B cell (primary cell): ENCODE data around the gene UNC119. TPM values are rescaled to one million over a fixed set of nuclear protein-coding genes. Genes with fewer than 3 reads are reported as not detected.

Source experiments
- ATAC-seq: fragments of 200-7000 bp; cut with Tn5 transposase; one replicate; pipeline ENCODE4 v1.10.0; 2021; ENCODE audit warnings: low read depth, mild to moderate bottlenecking, moderate number of reproducible peaks, moderate library complexity
- CTCF ChIA-PET: fragments of 350-600 bp; sonication (Branson Sonifier 250); formaldehyde crosslinking; loops from one replicate; lab custom pipeline; 2021; ENCODE audit warnings: antibody characterized with exemption, inconsistent platforms; lab: Charles Lee
- POLR2A ChIA-PET: fragments of 350-600 bp; sonication (Branson Sonifier 250); formaldehyde crosslinking; loops from one replicate; lab custom pipeline; 2021; ENCODE audit warnings: antibody characterized with exemption; lab: Charles Lee
- DNase-seq: peaks from one replicate; pipeline ENCODE4 v3.0.0; 2013
- H2AFZ ChIP-seq: 2 replicates; pipeline ENCODE4 v1.6.1; 2012; ENCODE audit warnings: mild to moderate bottlenecking, low read depth, low read length; ENCODE audit not compliant: insufficient read depth, poor library complexity, severe bottlenecking
- H3K27ac ChIP-seq, 2 donors: 1 replicate in 1 of 2; 2 replicates in 1 of 2; pipeline ENCODE4 v1.5.1; 2012 to 2013; ENCODE audit warnings: low read length in 2 of 2, mild to moderate bottlenecking in 2 of 2, moderate library complexity in 1 of 2
- H3K27me3 ChIP-seq, 4 experiments: fragments of 200-600 bp in 1 of 4; sonication (generic) in 1 of 4; replicated peaks in 1 of 4; 1 replicate in 2 of 4; 2 replicates in 2 of 4; pipeline versions ENCODE4 v1.6.1 to v1.7.0; 2013 to 2016; ENCODE audit warnings: low read length in 3 of 4, mild to moderate bottlenecking in 2 of 4, mixed read lengths in 1 of 4, moderate library complexity in 1 of 4; ENCODE audit not compliant: insufficient read depth in 4 of 4, control insufficient read depth in 3 of 4; ENCODE audit errors: control extremely low read depth in 1 of 4
- H3K36me3 ChIP-seq, 2 experiments: replicated peaks in 1 of 2; 1 replicate in 1 of 2; 2 replicates in 1 of 2; pipeline versions ENCODE4 v1.6.1 to v1.7.1; 2013; ENCODE audit warnings: low read length in 1 of 2; ENCODE audit not compliant: insufficient read depth in 2 of 2, control insufficient read depth in 1 of 2; ENCODE audit errors: control extremely low read depth in 1 of 2, extremely low read depth in 1 of 2
- H3K4me1 ChIP-seq, 2 donors: fragments of 200-600 bp in 1 of 2; sonication (generic) in 1 of 2; 1 replicate in 1 of 2; 2 replicates in 1 of 2; pipeline versions ENCODE4 v1.5.1 to v1.6.1; 2013 to 2017; ENCODE audit warnings: low read length in 2 of 2; ENCODE audit not compliant: control insufficient read depth in 2 of 2, insufficient read depth in 2 of 2
- H3K4me2 ChIP-seq: replicated peaks from 2 replicates; pipeline ENCODE3; 2012; ENCODE audit warnings: mild to moderate bottlenecking, low read depth, low read length; ENCODE audit not compliant: poor library complexity, severe bottlenecking
- H3K4me3 ChIP-seq, 5 experiments: fragments of 200-600 bp in 1 of 5; sonication (generic) in 1 of 5; 1 replicate in 3 of 5; 2 replicates in 2 of 5; pipeline versions ENCODE4 v1.5.1 to v1.7.0; 2011 to 2016; ENCODE audit warnings: low read length in 4 of 5, mild to moderate bottlenecking in 4 of 5, low read depth in 2 of 5, control low read depth in 1 of 5, moderate library complexity in 1 of 5; ENCODE audit not compliant: insufficient read depth in 1 of 5; ENCODE audit errors: control extremely low read depth in 1 of 5, extremely low read depth in 1 of 5
- H3K79me2 ChIP-seq: fragments of 200-600 bp; sonication (generic); one replicate; pipeline ENCODE4 v1.6.0; 2016; ENCODE audit warnings: low read length; ENCODE audit not compliant: control insufficient read depth, insufficient read depth
- H3K9ac ChIP-seq: fragments of 200-600 bp; sonication (generic); 2 replicates; pipeline ENCODE4 v1.6.1; 2017; ENCODE audit warnings: mild to moderate bottlenecking, low read length, moderate library complexity
- H3K9me3 ChIP-seq, 3 donors: one replicate each; pipeline versions ENCODE4 v1.6.1 to v1.7.1; 2013; ENCODE audit warnings: low read length in 2 of 3; ENCODE audit not compliant: control insufficient read depth in 2 of 3, insufficient read depth in 1 of 3; ENCODE audit errors: control extremely low read depth in 1 of 3
- H4K20me1 ChIP-seq: 2 replicates; pipeline ENCODE4 v1.6.0; 2012; ENCODE audit warnings: mild to moderate bottlenecking, low read length; ENCODE audit not compliant: insufficient read depth, control insufficient read depth, poor library complexity, severe bottlenecking
- H3K27ac Mint-ChIP-seq: one replicate; pipeline ENCODE4 v1.8.0; 2021; ENCODE audit warnings: mixed read lengths
- H3K27me3 Mint-ChIP-seq: one replicate; pipeline ENCODE4 v1.8.0; 2021; ENCODE audit warnings: mixed read lengths
- H3K4me1 Mint-ChIP-seq: one replicate; pipeline ENCODE4 v1.8.0; 2021; ENCODE audit warnings: mixed read lengths
- H3K4me3 Mint-ChIP-seq: one replicate; pipeline ENCODE4 v1.8.0; 2021; ENCODE audit warnings: mixed read lengths
- H3K9me3 Mint-ChIP-seq: one replicate; pipeline ENCODE4 v1.8.0; 2022; ENCODE audit warnings: mixed read lengths; ENCODE audit not compliant: insufficient read depth
- CTCF ChIP-seq: fragments of 200-600 bp; IDR thresholded peaks from one replicate; pipeline ENCODE4 v1.8.0; 2022; ENCODE audit warnings: antibody characterized with exemption, mild to moderate bottlenecking
- EZH2 ChIP-seq: IDR thresholded peaks from 2 replicates; pipeline ENCODE4 v1.6.1; 2012; ENCODE audit warnings: borderline replicate concordance, low read depth, mild to moderate bottlenecking, moderate library complexity, low read length; ENCODE audit not compliant: insufficient read depth, poor library complexity, severe bottlenecking
- WGBS: methylation state at CpG from one replicate; pipeline ENCODE4 v1.1.5; 2013; ENCODE audit warnings: missing lambda C conversion rate; ENCODE audit not compliant: insufficient coverage; 5-methylcytosine and 5-hydroxymethylcytosine counted together
- intact Hi-C: fragments of 100-400 bp; cut with micrococcal nuclease; formaldehyde crosslinking; loops from one replicate; pipeline ENCODE4 v1.10.0; 2022
- polyA plus RNA-seq: library from polyadenylated mRNA; depleted of rRNA; stranded (reverse); fragments of >200 nt; gene quantifications from 2 replicates; pipeline ENCODE4 v1.2.3, GENCODE V29; 2012
- total RNA-seq, 2 donors: library from RNA; stranded (reverse); fragments of 120-200 nt in 1 of 2; gene quantifications; 1 replicate in 1 of 2; 2 replicates in 1 of 2; pipeline versions ENCODE4 v1.2.3 to v1.2.4, GENCODE V29; 2013 to 2022

Gene UNC119
- total and polyA plus RNA-seq, 2 donors (not counting 1 experiment from before 2014, with no cell fraction given): 75.3 to 174 TPM

GRCh38 chr17:28550858-28551257 lies 1.6 kb downstream of the UNC119 start:
- Histone ChIP-seq H3K9ac (no peak overlapping the region), H2AFZ (no peak overlapping the region), H3K4me3 (no peak overlapping the region), H3K4me1 (peaks cover 58 to 62% of the 10 kb centered on the region in 2 donors), H3K27me3 (no peaks in the 10 kb centered on the region), H3K27ac (peak overlapping the region; percentile 91 to 97), H3K9me3 (no peaks in the 10 kb centered on the region), H4K20me1 (peaks cover 7% of the 10 kb centered on the region), H3K4me2 (peak overlapping the region; percentile 85), H3K36me3 (peaks cover 11 to 48% of the 10 kb centered on the region in 2 experiments), H3K79me2 (peaks cover 11% of the 10 kb centered on the region)
- peak overlapping the region; percentile 96 for H3K27ac Mint-ChIP-seq
- intact Hi-C loops: no loop called here
- ChIA-PET CTCF (interaction anchor here (1.1 to 5.2 kb wide), 9 partner anchors 11 to 168 kb away, joined by 3 to 31 read pairs (median 4); partner anchors contain the start of gene PIGS), POLR2A (interaction anchor here (0.5 to 3.3 kb wide), 4 partner anchors 20 to 360 kb away, joined by 3 to 14 read pairs (median 6); partner anchors contain the start of gene PIGS)
- H3K9me3 Mint-ChIP-seq: no peaks in the 10 kb centered on the region
- DNase-seq: peak; percentile 26
- WGBS: no CpG with 5 or more reads among the region's 1 CpG
- H3K27me3 Mint-ChIP-seq: no peaks in the 10 kb centered on the region
- H3K4me3 Mint-ChIP-seq: peak overlapping the region; percentile 95
- no peak for ATAC-seq
- no peak for TF ChIP-seq CTCF
- H3K4me1 Mint-ChIP-seq: peaks cover 60% of the 10 kb centered on the region

- 45% methylated on average over 2 of the region's 3 CpGs for WGBS
- DNase-seq (peak; percentile 90), ATAC-seq (peak; percentile 60)
- ChIA-PET POLR2A (interaction anchor here (0.6 to 0.7 kb wide), 2 partner anchors 50 to 211 kb away, joined by 3 read pairs; no protein-coding TSS in a partner anchor), CTCF (interaction anchor here (1.2 to 5.2 kb wide), 8 partner anchors 9 to 66 kb away, joined by 3 to 31 read pairs (median 10); partner anchors contain the start of gene PIGS)
- peak overlapping the region; percentile 35 for H3K9ac ChIP-seq
- peak overlapping the region; percentile 91 to 97 for H3K27ac ChIP-seq
- peak overlapping the region; percentile 85 for H3K4me2 ChIP-seq
- peaks cover 58 to 62% of the 10 kb centered on the region in 2 donors for H3K4me1 ChIP-seq
- TF ChIP-seq CTCF: no peak
- TF ChIP-seq EZH2: no peak
- H3K36me3 ChIP-seq: peaks cover 9 to 42% of the 10 kb centered on the region in 2 experiments
- H3K9me3 ChIP-seq: no peaks in the 10 kb centered on the region
- H4K20me1 ChIP-seq: peaks cover 7% of the 10 kb centered on the region
- peak overlapping the region; percentile 83 for H3K4me3 Mint-ChIP-seq
- no peaks in the 10 kb centered on the region for H3K9me3 Mint-ChIP-seq
- no peak overlapping the region for H2AFZ ChIP-seq
- no peaks in the 10 kb centered on the region for H3K27me3 ChIP-seq
- peak overlapping the region; percentile 96 for H3K27ac Mint-ChIP-seq
- H3K4me3 ChIP-seq: peak overlapping the region in 1 of 5 experiments; percentile 11
- H3K79me2 ChIP-seq: peaks cover 11% of the 10 kb centered on the region
- peaks cover 63% of the 10 kb centered on the region for H3K4me1 Mint-ChIP-seq
- intact Hi-C loops: loop anchor here (2.0 kb wide), 1 partner anchor 55 kb away; no protein-coding TSS in a partner anchor
- H3K27me3 Mint-ChIP-seq: no peaks in the 10 kb centered on the region
Measured at GRCh38 chr17:28549236-28550132, 2.9 kb downstream of the UNC119 start.
